Astrocyte of the cerebellum (primary cell): ENCODE measurements around the gene PRPF40A.

Experiments used
- DNase-seq: peaks from one replicate; pipeline ENCODE4 v3.0.0-alpha.2; 2011; ENCODE audit warnings: low read depth
- H3K4me3 ChIP-seq: 2 replicates; pipeline ENCODE4 v1.5.1; 2011; ENCODE audit warnings: mild to moderate bottlenecking, low read depth, low read length, moderate library complexity
- in situ Hi-C: cut with HindIII; loops from 2 replicates; pipeline ENCODE4 v1.10.0; 2017; ENCODE audit warnings: low sequenced_read_pairs
- TF ChIP-seq, protein P1 (sequence below): IDR thresholded peaks from 2 replicates; pipeline ENCODE4 v1.5.1; 2012; ENCODE audit warnings: low read length, low read depth, moderate library complexity, mild to moderate bottlenecking; ENCODE audit errors: missing control alignments

Gene PRPF40A

DNA sequence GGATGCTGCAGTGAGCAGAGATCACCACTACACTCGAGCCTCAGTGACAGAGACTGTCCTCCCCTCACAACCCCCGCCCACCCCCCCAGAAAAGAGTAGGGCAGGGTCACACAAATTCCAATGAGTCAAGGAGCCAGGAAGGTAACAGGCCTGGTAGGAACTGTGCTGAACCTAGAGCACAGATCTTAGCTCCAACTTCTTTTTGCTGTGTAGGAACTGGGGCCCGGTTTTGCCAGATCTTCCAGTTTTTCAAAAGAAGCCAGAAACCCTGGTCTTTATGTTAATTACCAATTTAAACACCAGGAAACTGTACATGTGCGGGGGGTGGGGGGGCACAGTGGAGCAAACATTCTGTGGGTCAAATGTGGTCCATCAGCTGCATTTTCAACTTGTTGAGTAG, 71.0 kb downstream of the PRPF40A start:
- TF ChIP-seq, protein P1, sequence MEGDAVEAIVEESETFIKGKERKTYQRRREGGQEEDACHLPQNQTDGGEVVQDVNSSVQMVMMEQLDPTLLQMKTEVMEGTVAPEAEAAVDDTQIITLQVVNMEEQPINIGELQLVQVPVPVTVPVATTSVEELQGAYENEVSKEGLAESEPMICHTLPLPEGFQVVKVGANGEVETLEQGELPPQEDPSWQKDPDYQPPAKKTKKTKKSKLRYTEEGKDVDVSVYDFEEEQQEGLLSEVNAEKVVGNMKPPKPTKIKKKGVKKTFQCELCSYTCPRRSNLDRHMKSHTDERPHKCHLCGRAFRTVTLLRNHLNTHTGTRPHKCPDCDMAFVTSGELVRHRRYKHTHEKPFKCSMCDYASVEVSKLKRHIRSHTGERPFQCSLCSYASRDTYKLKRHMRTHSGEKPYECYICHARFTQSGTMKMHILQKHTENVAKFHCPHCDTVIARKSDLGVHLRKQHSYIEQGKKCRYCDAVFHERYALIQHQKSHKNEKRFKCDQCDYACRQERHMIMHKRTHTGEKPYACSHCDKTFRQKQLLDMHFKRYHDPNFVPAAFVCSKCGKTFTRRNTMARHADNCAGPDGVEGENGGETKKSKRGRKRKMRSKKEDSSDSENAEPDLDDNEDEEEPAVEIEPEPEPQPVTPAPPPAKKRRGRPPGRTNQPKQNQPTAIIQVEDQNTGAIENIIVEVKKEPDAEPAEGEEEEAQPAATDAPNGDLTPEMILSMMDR: no peak
- in situ Hi-C loops: no loop called here

DNA sequence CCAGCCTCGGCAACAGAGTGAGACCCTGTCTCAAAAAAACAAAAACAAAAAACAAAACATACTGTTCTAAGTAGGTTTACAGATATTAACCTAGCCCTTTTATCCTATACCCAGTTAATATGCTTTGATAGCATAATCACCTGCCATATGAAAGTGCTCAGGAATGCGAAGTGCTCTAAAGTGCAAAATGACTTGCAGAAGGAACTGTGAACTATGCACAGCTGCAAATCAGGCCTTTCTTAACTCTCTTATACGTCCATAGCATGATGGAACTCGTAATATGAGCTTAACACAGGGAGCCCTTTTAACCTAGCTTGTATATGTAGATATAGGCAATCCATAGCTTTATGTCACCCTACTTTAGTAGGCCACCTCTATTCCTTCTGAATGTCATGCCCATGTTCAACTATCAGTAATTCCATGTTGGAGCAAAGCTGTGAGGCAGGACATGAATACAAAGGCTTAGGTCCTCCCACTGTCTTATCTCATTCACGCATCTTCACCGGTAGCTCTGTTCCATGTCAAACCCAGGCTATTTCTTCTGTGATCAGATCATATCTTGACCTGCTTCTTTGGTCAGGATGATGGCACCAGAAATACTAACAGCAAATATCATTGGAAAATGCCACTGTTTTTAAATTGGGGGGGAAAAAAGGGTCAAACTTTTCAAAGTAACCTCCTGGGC, 72.9 kb downstream of the PRPF40A start:
- H3K4me3 ChIP-seq: no peak overlapping the region
- in situ Hi-C loops: no loop called here
- no peak for DNase-seq
- TF ChIP-seq, protein P1: no peak

More for the DNA sequence above, 71.0 kb downstream of the PRPF40A start:
- no peak overlapping the region for H3K4me3 ChIP-seq
- no peak for DNase-seq

DNA sequence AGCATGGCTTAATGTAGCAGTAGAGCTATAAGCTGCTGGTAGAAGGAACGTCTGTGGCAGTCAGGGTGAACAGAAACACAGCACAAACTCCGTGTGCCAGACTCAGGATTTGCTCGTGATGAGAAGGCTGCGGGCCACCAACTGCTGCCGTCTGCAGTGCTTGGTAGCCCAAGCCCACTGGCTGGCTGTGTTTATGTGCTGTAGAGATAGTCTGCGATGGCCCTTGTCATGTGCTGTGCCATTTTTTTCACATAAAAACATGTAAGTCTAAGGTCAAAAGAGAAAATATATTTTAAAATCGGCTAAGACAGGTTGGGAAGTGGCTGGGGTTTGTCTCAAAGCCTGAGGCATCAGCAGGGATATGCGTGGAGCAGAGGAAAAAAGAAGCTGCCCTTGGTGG, 78.7 kb downstream of the PRPF40A start:
- TF ChIP-seq, protein P1: no peak
- in situ Hi-C loops: no loop called here
- no peak overlapping the region for H3K4me3 ChIP-seq
- no peak for DNase-seq

- TF ChIP-seq, protein P1: no peak
- DNase-seq: no peak
- H3K4me3 ChIP-seq: no peak overlapping the region
- in situ Hi-C loops: no loop called here
Measured at GRCh38 chr2:152638056-152638455, 79.2 kb downstream of the PRPF40A start.

- no peak for DNase-seq
- TF ChIP-seq, protein P1: no peak
- no peak overlapping the region for H3K4me3 ChIP-seq
- in situ Hi-C loops: no loop called here
Measured at GRCh38 chr2:152637251-152637650, 80.0 kb downstream of the PRPF40A start.

GRCh38 chr2:152635635-152636298, 81.5 kb downstream of the PRPF40A start:
- TF ChIP-seq, protein P1: peak; percentile 77
- no peak for DNase-seq
- in situ Hi-C loops: no loop called here
- H3K4me3 ChIP-seq: no peak overlapping the region
